Measurements from ENCODE around the gene FBL. TPM values are rescaled to one million over a fixed set of nuclear protein-coding genes. Genes with fewer than 3 reads are reported as not detected.
"Not testable (repeated sequence)": the region's sequence is repeated elsewhere in the genome, so short reads cannot be mapped to it uniquely, and the experiment has no call there.

The FBL gene
- total RNA-seq, 4 donors from 2014 or later, result 193 to 333 (median 273) TPM

GRCh38 chr19:39885821-39886554, 39.8 kb upstream of the FBL start:
- not testable (repeated sequence) for H3K4me3 ChIP-seq, H3K27ac ChIP-seq, H3K4me1 ChIP-seq, H3K9me3 ChIP-seq, H3K27me3 ChIP-seq, H3K36me3 ChIP-seq
- peak in 1 of 2 donors; percentile 65 for DNase-seq (ENCODE audit: low spot score in 2 of 2)
- no CpG with 5 or more reads among the region's 30 CpGs for WGBS

GRCh38 chr19:39884721-39885120, 38.5 kb upstream of the FBL start:
- 79% methylated on average over 5 of the region's 9 CpGs for WGBS
- H3K36me3 ChIP-seq, H3K4me3 ChIP-seq, H3K9me3 ChIP-seq, H3K27ac ChIP-seq, H3K27me3 ChIP-seq, H3K4me1 ChIP-seq: not testable (repeated sequence)
- DNase-seq (ENCODE audit: low spot score in 2 of 2), result peak in 1 of 2 donors; percentile 34

DNA sequence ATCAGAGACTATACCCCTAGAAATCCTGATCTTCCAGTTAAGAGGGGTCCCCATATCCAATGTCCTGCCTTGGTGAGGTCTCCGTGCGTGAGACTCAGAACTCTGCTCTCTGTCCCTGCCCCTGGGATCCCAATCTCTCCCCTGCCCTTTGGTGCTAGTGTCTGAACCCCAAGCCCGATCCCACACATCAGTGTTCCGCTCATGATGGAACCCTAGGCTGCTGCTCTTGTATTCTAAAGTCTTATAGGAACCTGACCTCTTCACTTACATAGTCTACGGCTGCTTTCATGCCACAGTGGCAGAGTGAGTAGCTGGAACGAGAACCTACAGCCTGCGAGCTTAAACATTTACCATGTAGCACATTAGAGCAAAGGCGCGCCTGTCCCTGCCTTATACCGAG, 36.5 kb upstream of the FBL start:
- 84% methylated on average over 6 of the region's 10 CpGs for WGBS
- not testable (repeated sequence) for H3K4me3 ChIP-seq, H3K4me1 ChIP-seq, H3K9me3 ChIP-seq, H3K36me3 ChIP-seq, H3K27ac ChIP-seq, H3K27me3 ChIP-seq
- peak in 1 of 2 donors; percentile 34 for DNase-seq (ENCODE audit: low spot score in 2 of 2)

DNA sequence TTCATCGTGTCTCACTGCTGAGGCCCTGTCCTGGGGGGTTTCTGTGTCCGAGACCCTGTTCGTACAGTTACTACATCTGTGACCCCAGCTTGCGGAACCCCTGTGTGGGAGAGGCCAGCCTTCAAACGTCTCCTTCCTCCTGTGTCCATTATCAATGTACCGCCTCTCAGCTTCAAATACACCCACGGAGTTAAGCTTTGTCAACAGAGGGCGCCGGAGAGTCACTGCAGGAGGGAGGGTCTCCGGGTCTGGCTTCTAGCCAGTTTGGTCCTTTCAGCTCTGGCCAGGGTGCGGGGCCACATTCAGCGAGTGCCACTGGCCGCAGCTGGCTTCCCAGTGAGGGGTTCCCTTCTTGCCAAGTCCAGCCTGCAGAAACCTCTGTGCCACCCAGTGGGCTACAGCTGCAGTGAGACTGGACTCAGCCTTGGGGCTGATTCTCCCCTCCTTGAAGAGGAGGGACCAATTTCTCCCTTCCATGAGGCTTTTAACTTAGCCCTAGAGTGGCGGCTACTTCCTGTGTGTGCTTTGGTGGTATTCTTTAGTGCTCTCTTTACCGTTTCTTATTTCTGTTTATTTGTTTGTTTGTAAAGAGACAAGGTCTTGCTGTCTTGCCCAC, 35.4 kb upstream of the FBL start:
- not testable (repeated sequence) for H3K27me3 ChIP-seq; DNase-seq (ENCODE audit: low spot score in 2 of 2); H3K4me1 ChIP-seq; H3K27ac ChIP-seq; H3K4me3 ChIP-seq; H3K9me3 ChIP-seq; H3K36me3 ChIP-seq
- 32% methylated on average over 11 of the region's 15 CpGs for WGBS

DNA sequence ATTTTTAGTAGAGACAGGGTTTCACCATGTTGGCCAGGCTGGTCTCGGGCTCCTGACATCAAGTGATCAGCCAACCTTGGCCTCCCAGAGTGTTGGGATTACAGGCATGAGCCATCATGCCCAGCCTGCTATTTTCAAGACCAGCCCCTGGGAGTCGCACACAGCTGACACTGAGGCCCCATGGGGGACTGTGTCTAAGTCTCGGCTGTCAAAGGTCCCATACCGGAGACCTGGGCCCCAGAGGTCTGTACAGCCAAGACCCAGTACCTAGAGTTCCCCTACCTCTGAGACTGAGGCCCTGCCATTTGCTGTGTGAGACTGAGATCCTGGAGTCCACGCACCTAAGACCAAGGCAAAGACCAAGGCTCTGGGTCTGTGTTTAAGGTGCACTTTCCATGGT, 34.1 kb upstream of the FBL start:
- H3K4me3 ChIP-seq; H3K9me3 ChIP-seq; H3K27ac ChIP-seq; H3K27me3 ChIP-seq; DNase-seq (ENCODE audit: low spot score in 2 of 2); H3K4me1 ChIP-seq; H3K36me3 ChIP-seq: not testable (repeated sequence)
- 96% methylated on average over 4 of the region's 5 CpGs for WGBS

DNA sequence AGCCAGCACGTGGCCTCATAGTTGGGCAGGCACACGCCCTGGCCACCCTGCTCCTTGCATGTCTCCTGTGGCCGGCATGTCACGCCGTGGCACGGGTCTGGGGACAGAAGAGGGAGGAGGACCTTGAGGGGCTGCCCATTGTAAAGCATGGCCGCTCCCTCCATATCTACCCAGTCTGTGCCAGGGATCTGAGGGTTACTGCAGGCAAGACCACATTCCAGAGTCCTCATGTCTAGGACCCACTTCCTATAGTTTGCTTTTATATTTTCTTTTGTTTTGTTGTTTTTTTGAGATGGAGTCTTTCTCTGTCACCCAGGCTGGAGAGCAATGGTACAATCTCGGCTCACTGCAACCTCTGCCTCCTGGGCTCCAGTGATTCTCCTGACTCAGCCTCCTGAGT, 33.6 kb upstream of the FBL start:
- H3K4me1 ChIP-seq; H3K4me3 ChIP-seq; H3K27me3 ChIP-seq; H3K36me3 ChIP-seq; H3K9me3 ChIP-seq; DNase-seq (ENCODE audit: low spot score in 2 of 2); H3K27ac ChIP-seq: not testable (repeated sequence)
- 96% methylated on average over 6 of the region's 8 CpGs for WGBS

DNA sequence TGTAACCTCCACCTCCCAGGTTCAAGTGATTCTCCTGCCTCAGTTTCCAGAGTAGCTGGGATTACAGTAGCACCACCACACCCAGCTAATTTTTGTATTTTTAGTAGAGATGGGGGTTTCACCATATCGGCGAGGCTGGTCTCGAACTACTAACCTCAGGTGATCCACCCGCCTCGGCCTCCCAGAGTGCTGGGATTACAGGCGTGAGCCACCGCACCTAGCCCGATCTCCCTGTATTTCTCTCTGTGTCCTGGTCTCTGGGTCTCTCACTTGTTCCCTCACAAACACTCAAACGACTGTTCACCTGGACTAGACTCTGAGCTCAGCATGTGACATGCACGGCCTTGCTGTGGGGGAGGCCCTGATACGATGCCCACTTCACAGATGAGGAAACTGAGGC, 32.7 kb upstream of the FBL start:
- H3K36me3 ChIP-seq; H3K27me3 ChIP-seq; H3K4me3 ChIP-seq; H3K9me3 ChIP-seq; DNase-seq (ENCODE audit: low spot score in 2 of 2); H3K4me1 ChIP-seq; H3K27ac ChIP-seq: not testable (repeated sequence)
- WGBS, result 78% methylated on average over 10 of the region's 11 CpGs

- Histone ChIP-seq H3K27ac (no peak overlapping the region), H3K4me1 (no peaks in the 10 kb centered on the region), H3K9me3 (no peaks in the 10 kb centered on the region), H3K36me3 (no peaks in the 10 kb centered on the region), H3K4me3 (no peak overlapping the region), H3K27me3 (peaks cover 6% of the 10 kb centered on the region)
- TF ChIP-seq EP300 (IDR thresholded peaks at IDR 0.05) (no peak), POLR2AphosphoS5 (IDR thresholded peaks at IDR 0.05) (no peak), CTCF (IDR thresholded peaks at IDR 0.05) (no peak), POLR2A (IDR thresholded peaks at IDR 0.05) (no peak)
- no peak for DNase-seq (ENCODE audit: low spot score in 2 of 2)
- WGBS, result 94% methylated on average over 1 of the region's 1 CpG
Observed at GRCh38 chr19:39878398-39878797, 32.2 kb upstream of the FBL start.

GRCh38 chr19:39877982-39878381, 31.8 kb upstream of the FBL start:
- whole genome bisulfite sequencing, result 90% methylated on average over 16 of the region's 17 CpGs
- H3K27me3 ChIP-seq, H3K9me3 ChIP-seq, H3K4me3 ChIP-seq, H3K4me1 ChIP-seq, H3K27ac ChIP-seq, H3K36me3 ChIP-seq: not testable (repeated sequence)
- peak in 1 of 2 donors; percentile 70 for DNase-seq (ENCODE audit: low spot score in 2 of 2)

- not testable (repeated sequence) for H3K36me3 ChIP-seq; H3K27me3 ChIP-seq; H3K4me1 ChIP-seq; DNase-seq (ENCODE audit: low spot score in 2 of 2); H3K4me3 ChIP-seq; H3K9me3 ChIP-seq; H3K27ac ChIP-seq
- WGBS, result 85% methylated on average over 10 of the region's 14 CpGs
Observed at GRCh38 chr19:39877488-39877887, 31.3 kb upstream of the FBL start.

DNA sequence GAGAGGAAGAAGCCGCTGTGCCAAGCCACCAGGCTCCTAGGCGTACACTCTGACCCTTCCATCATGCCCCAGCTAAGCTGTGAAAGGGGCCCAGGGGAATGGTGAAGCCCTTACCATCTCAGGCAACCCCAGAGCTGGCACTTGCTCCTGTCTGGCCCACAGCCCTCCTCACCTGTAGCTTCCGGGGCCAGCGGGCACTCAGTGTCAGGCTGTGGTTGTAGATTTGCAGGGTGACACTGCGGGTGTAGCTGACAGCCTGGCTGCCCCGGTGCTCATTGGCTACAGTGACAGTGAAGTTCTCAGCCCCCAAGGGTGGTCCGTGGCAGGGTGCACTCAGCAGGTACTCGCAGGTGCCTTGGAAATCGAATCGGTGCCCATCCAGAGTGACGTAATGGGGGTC, 30.3 kb upstream of the FBL start:
- not testable (repeated sequence) for H3K4me3 ChIP-seq; DNase-seq (ENCODE audit: low spot score in 2 of 2); H3K4me1 ChIP-seq; H3K27ac ChIP-seq; H3K36me3 ChIP-seq; H3K9me3 ChIP-seq; H3K27me3 ChIP-seq
- WGBS, result 89% methylated on average over 2 of the region's 11 CpGs

DNA sequence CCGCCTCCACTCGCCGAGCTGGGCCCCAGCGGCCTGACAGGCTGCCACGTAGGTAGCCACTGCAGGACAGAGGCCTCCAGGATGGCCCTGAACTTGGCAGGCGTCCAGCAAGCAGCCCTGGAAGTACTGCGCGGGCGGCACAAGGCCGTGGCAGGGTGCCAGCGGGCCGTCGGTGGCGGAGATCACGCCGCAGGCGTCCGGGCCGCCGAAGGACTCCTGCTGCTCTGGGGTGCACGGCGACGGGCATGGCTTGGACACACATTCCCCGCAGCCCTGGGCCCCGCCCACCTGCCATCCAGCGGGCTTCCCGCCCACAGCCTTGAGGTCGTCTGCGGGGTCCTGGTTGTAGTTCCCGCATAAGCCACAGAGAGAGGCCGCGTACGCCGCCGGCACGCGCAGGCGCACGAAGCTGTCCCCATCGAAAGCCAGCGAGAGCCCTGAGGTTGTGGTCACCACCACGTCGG, 29.3 kb upstream of the FBL start:
- H3K36me3 ChIP-seq; H3K9me3 ChIP-seq; H3K27ac ChIP-seq; DNase-seq (ENCODE audit: low spot score in 2 of 2); H3K4me1 ChIP-seq; H3K4me3 ChIP-seq; H3K27me3 ChIP-seq: not testable (repeated sequence)
- WGBS, result 95% methylated on average over 6 of the region's 43 CpGs
